Measurements from ENCODE around the gene UBTD2.
"Not testable (repeated sequence)": the region's sequence is repeated elsewhere in the genome, so short reads cannot be mapped to it uniquely, and the experiment has no call there.

UBTD2 gene

DNA sequence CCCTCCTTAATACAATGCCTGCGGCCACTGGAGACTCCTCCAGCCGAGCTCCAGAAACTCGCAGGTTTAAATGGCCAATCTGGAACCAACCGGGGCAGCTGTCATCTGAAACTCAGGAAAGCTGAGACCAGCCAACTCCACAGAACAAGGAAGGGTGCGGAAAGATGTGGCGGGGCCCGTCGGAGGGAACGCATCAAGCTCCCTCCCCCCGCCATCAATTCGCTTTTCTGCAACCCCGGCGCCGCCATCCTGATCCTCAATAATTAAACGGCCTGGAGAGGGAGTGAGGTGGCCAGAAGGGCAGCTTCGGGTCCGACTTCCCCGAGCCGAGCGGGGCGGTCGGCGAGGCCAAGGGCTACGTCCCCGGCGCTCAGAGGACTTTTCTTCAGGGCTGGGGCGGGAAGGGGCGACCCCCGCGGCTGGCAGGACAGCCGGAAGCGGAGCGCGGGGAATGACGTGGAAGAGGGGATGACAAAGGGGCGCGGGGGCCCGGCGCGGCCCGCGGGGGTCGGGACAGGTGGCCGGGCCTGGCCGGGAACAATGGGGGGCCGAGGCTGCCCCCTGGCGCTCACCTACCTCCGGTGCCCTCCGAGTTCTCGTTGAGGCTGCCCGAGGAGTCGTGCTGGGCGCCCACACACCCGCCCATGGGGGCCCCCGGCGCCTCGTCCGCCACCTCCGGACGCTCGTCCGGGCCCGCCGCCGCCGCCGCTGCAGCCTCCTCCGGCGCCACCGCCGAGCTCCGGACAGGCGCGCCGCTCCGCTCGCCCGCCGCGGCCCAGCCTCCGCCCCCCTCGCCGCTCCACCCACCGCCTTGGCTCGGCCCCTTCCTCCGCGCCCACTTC is at the start of gene UBTD2:
UBTD2 (minus strand) TSS at position 745 of the 842 bp plus-strand sequence; CDS start at position 646, 99 bp downstream.
- DNase-seq = peak; percentile 62 to 78

GRCh38 chr5:172326901-172327300 is 43.3 kb upstream of the UBTD2 start:
- DNase-seq = not testable (repeated sequence)

DNA sequence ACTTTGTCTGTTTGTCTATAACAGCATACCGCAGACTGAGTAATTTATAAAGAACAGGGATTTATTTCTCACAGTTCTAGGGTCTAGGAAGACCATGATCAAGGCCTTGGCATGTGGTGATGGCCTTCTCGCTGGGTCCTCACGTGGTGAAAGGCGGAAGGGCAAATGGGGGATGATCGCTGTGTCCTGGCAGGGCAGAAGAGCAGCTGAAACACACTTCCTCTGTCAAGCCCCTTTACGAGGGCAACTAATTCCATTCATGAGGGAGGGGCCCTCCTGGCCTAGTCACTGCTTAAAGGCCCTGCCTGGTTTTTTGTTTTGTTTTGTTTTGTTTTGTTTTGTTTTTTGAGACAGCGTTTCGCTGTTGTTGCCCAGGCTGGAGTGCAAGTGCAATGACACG is 41.9 kb upstream of the UBTD2 start:
- DNase-seq = no peak

- no peak for DNase-seq
These were observed 38.7 kb upstream of the UBTD2 start for GRCh38 chr5:172322028-172322965.

GRCh38 chr5:172321593-172321992 is 38.0 kb upstream of the UBTD2 start:
- no peak for DNase-seq

DNA sequence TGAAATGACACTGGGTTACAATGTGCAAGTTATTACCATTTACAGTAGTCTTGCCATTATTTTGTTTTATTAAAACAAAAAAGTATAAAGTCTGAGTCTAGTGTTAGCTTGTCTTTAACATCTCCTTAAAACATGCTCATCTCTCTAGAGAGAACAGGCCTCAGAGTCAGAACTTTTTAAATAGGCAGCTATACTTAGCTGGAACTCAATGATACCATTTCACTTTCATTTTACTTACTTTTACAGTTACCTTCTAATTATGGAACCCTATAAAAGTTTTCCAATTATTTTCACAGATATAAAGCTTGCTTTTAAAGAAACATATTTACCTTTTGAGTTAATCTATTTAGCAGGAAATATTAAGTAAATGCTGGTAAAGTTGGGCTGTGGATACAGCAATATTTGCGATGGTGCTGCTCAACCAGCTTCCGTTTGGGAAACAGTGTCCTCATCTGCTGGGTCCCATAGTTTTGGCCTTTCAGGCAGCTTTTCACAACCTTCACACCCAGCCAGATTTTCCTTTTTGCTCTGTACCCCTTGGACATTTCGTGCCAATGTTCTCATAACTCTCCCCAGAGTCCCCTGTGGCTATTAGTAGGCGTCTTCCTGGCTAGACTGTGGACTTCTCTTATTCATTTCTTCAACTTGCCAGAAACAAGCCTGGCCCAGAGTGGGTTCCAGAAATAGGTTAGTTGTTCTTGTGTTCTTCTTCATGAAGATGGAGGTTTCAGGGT is 36.3 kb upstream of the UBTD2 start:
- DNase-seq = no peak

DNA sequence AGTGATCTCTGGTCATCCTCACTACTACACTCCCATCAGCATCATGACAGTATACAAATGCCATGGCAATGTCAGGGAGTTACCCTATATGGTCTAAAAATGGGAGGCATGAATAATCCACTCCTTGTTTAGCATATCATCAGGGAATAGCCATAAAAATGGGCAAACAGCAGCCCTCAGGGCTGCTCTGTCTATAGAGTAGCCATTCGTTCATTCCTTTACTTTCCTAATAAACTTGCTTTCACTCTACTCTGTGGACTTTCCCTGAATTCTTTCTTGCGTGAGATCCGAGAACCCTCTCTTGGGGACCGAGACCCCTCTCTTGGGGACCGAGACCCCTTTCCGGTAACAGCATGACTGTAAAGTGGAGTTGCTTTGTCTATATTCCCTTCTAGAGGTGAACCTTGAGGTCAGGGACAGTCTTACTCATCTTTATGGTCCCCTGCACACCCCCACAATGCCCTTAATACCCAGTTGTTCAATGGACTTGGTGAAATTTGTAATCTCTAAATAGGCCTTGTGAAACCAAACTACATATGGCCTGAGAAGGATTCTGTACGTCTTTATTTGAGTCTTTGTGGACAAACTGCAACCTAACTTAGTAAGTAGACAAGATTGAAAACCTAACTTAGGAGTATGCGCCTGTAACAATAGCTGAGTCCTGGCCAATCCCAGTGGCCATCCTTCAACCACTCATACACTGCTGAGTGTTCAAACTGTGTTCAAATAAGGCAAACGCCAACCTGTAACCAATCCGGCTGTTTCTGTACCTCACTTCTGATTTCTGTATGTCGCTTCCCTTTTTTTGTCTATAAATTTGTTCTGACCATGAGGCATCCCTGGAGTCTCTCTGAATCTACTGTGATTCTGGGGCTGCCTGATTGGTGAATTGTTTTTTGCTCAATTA is 32.3 kb upstream of the UBTD2 start:
- DNase-seq = no peak

DNA sequence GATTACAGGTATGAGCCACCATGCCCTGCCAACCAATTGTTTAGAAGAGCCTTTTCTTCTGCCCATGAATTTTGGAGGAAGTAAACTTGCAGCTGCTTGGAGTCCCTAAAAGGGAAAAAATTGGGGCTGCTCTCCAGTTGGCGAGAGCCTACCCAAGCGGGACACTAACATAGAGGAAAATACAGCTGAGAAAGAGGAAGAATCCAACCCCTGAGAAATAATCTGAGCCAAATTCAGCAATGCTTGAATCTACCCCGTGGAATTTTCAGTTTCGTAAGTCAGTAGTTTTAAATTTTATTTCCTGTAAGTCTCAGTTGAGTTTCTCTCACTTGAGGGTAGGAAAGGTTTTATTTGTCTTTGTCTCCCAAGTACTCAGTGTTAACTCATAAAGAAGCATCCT is 30.4 kb upstream of the UBTD2 start:
- no peak for DNase-seq

GRCh38 chr5:172312286-172312685 is 28.7 kb upstream of the UBTD2 start:
- DNase-seq = no peak

GRCh38 chr5:172311605-172312004 is 28.0 kb upstream of the UBTD2 start:
- DNase-seq = no peak

DNA sequence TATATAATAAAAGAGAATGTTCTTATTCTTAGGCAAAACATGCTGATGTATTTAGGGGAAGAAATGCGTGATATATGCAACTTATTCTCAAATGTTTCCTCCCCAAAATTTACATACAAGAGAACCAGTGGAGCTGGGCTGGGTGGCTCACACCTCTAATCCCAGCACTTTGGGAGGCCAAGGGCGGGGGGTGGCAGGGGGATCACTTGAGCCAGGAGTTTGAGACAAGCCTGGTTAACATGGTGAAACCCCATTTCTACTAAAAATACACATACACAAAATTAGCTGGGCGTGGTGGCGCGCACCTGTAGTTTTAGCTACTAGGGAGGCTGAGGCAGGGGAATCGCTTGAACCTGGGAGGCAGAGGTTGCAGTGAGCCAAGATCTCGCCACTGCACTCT is 27.5 kb upstream of the UBTD2 start:
- no peak for DNase-seq

- DNase-seq = no peak
These were observed 21.8 kb upstream of the UBTD2 start for GRCh38 chr5:172305380-172305779.

DNA sequence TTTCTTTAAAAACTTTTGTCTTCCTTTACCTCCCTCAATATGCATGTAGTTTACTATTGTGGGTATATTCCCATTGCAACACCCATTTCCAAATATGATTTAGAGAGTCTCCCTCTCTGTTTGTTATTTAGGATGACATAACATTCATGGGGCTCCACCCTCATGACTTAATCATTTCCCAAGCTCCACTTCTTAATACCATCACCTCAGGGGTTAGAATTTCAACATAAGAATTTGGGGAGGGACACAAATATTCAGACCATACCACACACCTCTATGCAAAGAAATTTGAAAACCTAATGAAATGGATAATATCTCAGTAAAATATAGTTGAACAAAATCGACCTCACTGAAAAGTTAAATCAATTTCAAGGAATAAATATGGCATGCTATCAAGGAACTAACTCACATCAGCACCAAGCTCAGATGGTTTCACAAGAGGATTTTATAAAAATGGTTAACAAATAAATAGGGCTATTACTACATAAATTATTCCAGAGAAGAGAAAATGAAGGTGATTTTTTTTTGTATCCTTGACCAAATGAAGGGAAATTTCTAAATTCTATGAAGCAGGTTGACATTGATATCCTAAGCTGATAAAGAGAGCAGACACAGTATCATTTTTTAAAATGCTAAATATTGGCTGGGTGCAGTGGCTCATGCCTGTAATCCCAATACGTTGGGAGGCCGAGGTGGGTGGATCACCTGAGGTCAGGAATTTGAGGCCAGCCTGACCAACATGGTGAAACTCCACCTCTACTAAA is 20.2 kb upstream of the UBTD2 start:
- no peak for DNase-seq

GRCh38 chr5:172303162-172303561 is 19.6 kb upstream of the UBTD2 start:
- no peak for DNase-seq

GRCh38 chr5:172302047-172302710 is 18.6 kb upstream of the UBTD2 start:
- DNase-seq = no peak

DNA sequence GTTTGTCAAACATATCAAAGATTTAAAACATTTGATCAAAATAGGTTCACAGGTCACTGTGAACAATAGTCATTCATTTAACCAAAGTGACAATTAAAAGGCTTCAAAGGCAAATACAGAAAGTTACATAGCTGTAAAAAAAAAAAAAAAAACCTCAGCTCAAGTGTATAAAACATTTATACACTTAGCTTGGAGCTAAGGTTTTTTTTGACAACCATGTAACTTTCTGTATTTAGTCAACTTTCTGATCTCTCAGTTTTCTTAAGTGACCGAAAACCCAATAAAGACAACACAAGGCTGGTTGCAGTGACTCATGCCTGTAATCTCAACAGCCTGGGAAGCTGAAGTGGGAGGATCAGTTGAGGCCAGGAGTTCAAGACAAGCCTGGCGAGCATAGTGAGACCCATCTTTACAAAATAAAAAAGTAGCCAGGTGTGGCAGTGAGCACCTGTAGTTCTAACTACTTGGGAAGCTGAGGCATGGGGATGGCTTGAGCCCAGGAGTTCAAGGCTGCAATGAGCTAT is 16.4 kb upstream of the UBTD2 start:
- DNase-seq = no peak

GRCh38 chr5:172294831-172295230 is 11.3 kb upstream of the UBTD2 start:
- DNase-seq = no peak

GRCh38 chr5:172293745-172294342 is 10.3 kb upstream of the UBTD2 start:
- no peak for DNase-seq

GRCh38 chr5:172293054-172293744 is 9.6 kb upstream of the UBTD2 start:
- peak; percentile 61 to 78 for DNase-seq

Data from CD4-positive, alpha-beta T cell treated with Interferon alpha-2 for 1 hour (primary cell).